Panc1 (cell line): ENCODE measurements around the gene EYA2.

Experiments used
- TCF7L2 ChIP-seq: IDR thresholded peaks from 2 replicates; pipeline ENCODE4 v1.6.1; 2011; ENCODE audit warnings: mild to moderate bottlenecking, low read depth, low read length, inconsistent platforms
- TF ChIP-seq, protein P1 (sequence below): fragments of 450-650 bp; IDR thresholded peaks from 2 replicates; pipeline ENCODE4 v1.5.1; 2017; ENCODE audit warnings: mild to moderate bottlenecking
- TF ChIP-seq, protein P2 (sequence below), 2 experiments: IDR thresholded peaks; 2 replicates each; pipeline ENCODE4 v1.6.1; 2011 to 2012; ENCODE audit warnings: low read depth in 2 of 2, control low read depth in 1 of 2, low read length in 1 of 2, mild to moderate bottlenecking in 1 of 2, moderate library complexity in 1 of 2; ENCODE audit not compliant: insufficient read depth in 1 of 2

GRCh38 chr20:46997187-46997586, 102.5 kb downstream of the EYA2 start:
- TF ChIP-seq, protein P1, sequence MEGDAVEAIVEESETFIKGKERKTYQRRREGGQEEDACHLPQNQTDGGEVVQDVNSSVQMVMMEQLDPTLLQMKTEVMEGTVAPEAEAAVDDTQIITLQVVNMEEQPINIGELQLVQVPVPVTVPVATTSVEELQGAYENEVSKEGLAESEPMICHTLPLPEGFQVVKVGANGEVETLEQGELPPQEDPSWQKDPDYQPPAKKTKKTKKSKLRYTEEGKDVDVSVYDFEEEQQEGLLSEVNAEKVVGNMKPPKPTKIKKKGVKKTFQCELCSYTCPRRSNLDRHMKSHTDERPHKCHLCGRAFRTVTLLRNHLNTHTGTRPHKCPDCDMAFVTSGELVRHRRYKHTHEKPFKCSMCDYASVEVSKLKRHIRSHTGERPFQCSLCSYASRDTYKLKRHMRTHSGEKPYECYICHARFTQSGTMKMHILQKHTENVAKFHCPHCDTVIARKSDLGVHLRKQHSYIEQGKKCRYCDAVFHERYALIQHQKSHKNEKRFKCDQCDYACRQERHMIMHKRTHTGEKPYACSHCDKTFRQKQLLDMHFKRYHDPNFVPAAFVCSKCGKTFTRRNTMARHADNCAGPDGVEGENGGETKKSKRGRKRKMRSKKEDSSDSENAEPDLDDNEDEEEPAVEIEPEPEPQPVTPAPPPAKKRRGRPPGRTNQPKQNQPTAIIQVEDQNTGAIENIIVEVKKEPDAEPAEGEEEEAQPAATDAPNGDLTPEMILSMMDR, result no peak
- TF ChIP-seq, protein P2, sequence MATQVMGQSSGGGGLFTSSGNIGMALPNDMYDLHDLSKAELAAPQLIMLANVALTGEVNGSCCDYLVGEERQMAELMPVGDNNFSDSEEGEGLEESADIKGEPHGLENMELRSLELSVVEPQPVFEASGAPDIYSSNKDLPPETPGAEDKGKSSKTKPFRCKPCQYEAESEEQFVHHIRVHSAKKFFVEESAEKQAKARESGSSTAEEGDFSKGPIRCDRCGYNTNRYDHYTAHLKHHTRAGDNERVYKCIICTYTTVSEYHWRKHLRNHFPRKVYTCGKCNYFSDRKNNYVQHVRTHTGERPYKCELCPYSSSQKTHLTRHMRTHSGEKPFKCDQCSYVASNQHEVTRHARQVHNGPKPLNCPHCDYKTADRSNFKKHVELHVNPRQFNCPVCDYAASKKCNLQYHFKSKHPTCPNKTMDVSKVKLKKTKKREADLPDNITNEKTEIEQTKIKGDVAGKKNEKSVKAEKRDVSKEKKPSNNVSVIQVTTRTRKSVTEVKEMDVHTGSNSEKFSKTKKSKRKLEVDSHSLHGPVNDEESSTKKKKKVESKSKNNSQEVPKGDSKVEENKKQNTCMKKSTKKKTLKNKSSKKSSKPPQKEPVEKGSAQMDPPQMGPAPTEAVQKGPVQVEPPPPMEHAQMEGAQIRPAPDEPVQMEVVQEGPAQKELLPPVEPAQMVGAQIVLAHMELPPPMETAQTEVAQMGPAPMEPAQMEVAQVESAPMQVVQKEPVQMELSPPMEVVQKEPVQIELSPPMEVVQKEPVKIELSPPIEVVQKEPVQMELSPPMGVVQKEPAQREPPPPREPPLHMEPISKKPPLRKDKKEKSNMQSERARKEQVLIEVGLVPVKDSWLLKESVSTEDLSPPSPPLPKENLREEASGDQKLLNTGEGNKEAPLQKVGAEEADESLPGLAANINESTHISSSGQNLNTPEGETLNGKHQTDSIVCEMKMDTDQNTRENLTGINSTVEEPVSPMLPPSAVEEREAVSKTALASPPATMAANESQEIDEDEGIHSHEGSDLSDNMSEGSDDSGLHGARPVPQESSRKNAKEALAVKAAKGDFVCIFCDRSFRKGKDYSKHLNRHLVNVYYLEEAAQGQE (IDR thresholded peaks at IDR 0.05; ENCODE audit: insufficient read depth in 1 of 2, low read depth in 2 of 2, low read length in 1 of 2), result no peak
- no peak for TF ChIP-seq TCF7L2
